ENCODE data around the gene UBAC2.

- TF ChIP-seq CTCF (IDR thresholded peaks at IDR 0.05) (no peak), POLR2A (IDR thresholded peaks at IDR 0.05) (no peak)
These were observed 13.6 kb downstream of the UBAC2 start for GRCh38 chr13:99214232-99214631.
